ENCODE results near the gene UNCX.
"Not testable (repeated sequence)": the region's sequence is repeated elsewhere in the genome, so short reads cannot be mapped to it uniquely, and the experiment has no call there.

Gene UNCX

DNA sequence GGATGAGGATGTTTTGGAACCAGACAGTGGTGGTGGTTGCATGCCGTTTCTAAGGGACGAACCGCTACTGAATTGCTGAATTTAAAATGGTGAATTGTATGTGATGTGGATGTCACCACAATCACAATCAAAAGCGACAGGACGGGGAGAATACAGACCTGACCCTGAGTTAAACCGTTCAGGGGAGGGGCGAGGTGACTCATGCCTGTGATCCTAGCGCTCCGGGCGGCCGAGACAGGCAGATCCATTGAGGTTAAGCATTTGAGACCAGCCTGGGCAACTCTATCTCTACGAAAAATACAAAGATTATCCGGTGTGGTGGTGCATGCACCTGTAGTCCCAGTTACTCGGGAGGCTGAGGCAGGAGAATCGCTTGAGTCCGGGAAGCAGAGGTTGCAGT, 46.4 kb downstream of the UNCX start:
- no peak for DNase-seq

DNA sequence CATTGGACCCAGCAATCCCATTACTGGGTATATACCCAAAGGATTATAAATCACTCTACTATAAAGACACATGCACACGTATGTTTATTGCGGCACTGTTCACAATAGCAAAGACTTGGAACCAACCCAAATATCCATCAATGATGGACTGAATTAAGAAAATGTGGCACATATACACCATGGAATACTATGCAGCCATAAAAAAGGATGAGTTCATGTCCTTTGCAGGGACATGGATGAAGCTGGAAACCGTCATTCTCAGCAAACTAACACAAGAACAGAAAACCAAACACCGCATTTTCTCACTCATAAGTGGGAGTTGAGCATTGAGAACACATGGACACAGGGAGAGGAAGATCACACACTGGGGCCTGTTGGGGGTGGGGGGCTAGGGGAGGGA, 47.2 kb downstream of the UNCX start:
- DNase-seq: not testable (repeated sequence)

DNA sequence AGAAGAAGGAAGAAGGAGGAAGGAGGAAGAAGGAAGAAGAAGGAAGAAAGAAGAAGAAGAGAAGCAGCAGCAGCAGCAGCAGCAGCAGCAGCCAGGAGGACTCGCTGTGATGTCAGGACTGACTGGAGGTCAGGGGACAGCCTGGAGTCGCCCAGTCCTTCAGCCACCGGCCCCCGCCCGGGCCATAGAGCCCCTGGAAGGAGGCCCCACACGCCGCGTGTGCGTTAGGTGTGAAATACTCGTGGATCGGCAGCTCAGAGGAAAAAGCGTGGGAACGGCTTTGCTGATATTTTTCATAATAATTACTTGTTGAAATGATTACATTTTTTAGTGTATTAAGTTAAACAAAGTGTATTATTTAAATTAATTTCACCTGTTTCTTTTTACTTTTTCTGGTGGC, 48.4 kb downstream of the UNCX start:
- DNase-seq: no peak

DNA sequence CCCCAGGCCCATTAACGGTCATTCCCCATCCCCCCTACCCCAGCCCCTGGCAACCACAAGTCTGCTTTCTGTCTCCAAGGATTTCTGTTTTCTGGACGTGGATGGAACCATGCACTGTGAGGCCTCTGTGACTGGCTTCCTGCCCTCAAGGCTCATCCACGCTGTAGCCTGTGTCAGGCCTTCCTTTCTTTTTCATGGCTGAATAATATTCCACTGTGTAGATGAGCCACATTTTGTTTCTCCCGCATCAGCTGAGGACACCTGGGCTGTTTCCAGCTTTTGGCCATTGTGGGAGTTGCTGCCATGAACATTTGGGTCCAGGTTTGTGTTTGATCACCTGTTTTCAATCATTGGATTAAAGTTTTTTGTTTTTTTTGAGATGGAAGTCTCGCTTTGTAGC, 50.0 kb downstream of the UNCX start:
- no peak for DNase-seq

DNA sequence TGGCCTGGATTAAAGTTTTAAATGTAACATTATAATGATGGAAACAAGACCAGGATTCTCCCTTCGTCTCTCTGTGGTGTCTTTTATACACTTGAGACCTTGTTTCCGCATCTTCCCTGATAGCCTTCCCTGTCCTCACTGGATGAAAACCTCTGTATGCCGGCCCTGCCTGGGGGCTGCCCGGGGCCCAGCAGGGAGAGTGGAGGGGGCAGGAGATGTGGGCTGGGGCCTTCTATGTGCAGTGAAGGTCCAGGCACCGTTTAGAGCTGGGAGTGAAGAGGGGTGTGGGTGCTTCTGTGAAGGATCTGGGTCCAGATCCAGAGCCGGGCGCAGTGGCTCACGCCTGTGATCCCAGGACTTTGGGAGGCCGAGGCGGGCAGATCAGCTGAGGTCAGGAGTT, 50.7 kb downstream of the UNCX start:
- DNase-seq: no peak

DNA sequence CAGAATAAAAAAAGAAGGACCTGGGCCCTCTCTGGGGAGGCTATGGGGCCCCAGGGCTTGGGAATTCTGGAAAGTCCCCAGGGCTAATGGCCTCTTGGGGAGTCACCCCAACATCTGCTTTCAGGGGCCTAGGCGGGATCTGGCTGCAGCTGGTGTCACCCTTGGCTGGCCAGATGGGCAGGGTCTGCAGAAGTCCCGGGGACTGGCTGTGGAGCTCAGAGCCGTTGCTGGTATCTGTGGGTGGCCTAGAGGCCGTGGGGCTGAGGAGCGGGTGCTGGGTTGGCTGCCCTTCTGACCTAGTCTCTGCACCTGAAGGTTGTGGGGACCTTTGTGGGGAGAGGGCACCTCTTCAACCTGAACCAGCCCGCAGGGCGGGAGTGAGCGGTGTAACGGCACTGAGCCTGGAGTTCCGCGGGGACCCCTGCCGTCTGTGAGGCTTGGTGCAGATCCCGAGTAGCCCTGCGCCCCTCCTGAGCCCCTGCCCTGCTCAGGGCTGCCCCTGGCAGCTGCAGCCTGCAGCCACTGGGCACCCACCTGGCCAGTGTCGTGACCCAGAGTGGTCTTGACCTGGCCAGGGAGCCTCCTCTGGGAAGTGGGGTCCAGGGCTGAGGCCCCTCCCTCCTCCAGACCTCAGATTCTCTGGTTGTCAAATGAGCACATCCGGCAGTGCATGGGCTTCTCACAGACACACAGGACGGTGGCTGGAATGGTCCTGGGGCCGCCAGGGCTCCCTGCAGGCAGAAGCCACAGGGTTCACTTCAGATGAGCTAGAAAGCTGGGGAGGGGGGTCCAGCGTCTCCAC, 51.5 kb downstream of the UNCX start:
- no peak for DNase-seq

DNA sequence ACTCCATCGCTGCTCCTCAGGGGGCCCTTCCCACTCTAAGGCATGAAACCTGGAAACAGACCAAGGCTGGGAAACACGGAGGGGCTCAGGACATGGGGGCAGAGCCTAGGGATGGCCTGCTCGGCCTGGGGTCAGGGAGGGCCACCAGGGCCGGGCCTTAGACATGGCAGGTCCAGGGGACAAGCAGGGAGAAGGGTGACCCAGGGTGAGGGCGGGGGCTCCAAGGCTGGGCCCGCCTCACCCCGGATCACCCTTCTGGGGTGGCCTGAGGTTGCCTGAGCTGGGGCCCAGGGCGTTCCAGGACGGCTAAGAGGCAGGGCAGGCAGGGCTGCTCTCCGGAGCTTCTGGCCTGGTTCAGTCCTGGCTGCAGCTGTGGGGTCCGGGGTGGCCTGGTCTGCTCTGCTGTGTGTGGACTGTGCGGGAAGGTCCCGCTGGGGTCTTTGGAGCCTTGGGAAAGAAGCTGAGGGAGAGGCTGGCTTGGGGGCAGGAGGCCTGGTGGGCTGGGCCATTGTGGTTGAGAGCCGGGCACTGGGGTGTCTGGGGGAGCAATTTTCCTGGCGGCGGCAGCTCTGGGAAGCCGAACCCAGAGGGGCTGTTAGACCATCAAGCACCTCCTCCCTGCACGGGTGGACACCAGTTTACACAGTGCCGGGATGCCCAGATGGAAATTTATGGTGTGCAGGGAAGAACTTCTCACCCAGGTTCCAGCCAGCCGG, 52.2 kb downstream of the UNCX start:
- DNase-seq: no peak

DNA sequence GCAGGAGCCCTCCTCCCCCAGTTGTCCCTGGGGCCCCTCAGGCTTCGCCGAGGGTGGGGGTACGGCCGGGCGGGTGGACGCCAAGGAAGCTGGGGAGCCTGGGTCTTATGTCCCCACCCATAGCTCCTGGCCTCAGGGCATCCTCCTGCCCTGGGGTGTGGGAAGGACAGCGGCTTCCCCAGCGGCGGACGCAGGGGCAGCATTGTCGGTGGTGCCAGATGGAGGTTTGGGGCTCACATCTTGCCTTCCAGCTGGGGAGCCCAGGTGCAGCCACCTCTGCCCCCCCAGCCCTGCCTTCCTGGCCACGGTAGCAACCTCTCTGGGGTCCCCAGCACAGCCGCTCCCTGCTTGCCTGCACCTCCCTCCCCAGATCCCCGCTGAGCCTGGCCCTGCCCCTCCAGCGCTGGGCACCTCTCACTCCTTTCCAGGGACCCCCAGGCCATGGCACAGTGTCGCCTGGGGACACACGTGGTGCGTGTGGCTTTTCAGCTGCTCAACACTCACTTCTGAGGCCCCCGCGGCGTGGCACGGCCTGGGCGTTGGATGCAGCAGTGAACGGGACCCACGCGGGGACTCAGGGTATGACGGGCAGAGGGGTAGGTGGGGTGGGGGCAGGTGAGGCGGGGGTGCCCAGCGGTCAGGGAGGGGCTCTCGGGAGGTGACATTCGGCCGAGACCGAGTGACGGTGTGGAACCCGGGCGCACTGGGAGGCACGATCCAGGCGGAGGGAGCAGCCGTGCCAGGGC, 53.1 kb downstream of the UNCX start:
- no peak for DNase-seq

Data from NCI-H2081 (cell line).